HepG2 (cell line): Measurements from ENCODE around the gene DOCK4. TPM values are rescaled to one million over a fixed set of nuclear protein-coding genes. Genes with fewer than 3 reads are reported as not detected.

Experiments used
- ATAC-seq: fragments of 200-7000 bp; cut with Tn5 transposase; 3 replicates; pipeline ENCODE4 v1.9.1; 2020; ENCODE audit warnings: mild to moderate bottlenecking, moderate library complexity
- BruUV-seq: library from RNA; stranded (reverse); fragments of 400-500 nt; replicated peaks from 2 replicates; lab custom pipeline; 2021; lab: Mats Ljungman, UMichigan
- CTCF ChIA-PET: fragments of 300-600 bp; formaldehyde crosslinking; extraction: SDS; loops from one replicate; lab custom pipeline; 2021; ENCODE audit warnings: low total read pairs, inconsistent platforms, low intra/inter-chr PET ratio; lab: Yijun Ruan, JAX
- POLR2A ChIA-PET: fragments of 350-600 bp; sonication (Branson Sonifier 250); formaldehyde crosslinking; loops from one replicate; lab custom pipeline; 2020; ENCODE audit warnings: antibody characterized with exemption, inconsistent platforms; lab: Yijun Ruan, JAX
- DNase-seq: peaks from one replicate; pipeline ENCODE4 v3.0.0-alpha.2; 2015; ENCODE audit warnings: low spot score
- FAIRE-seq: peaks from 3 replicates; lab custom pipeline; 2011; peaks lifted over from hg19 to GRCh38; lab: Jason Lieb, UNC
- H2AFZ ChIP-seq: one replicate; pipeline ENCODE4 v1.6.1; 2011; ENCODE audit warnings: low read length, inconsistent platforms
- H3K27ac ChIP-seq: fragments of 300-600 bp; 3 replicates; pipeline ENCODE4 v1.8.0; 2011; ENCODE audit warnings: mixed run types, mild to moderate bottlenecking, mixed read lengths, low read length, inconsistent platforms; ENCODE audit not compliant: insufficient read depth; ENCODE audit errors: extremely low read length
- H3K27me3 ChIP-seq, 2 experiments: fragments of 200-600 bp in 1 of 2; 2 replicates in 1 of 2; 3 replicates in 1 of 2; pipeline versions ENCODE4 v1.6.0 to v1.8.0; 2011; ENCODE audit warnings: low read length in 2 of 2, mild to moderate bottlenecking in 2 of 2, moderate library complexity in 2 of 2, inconsistent platforms in 1 of 2; ENCODE audit not compliant: insufficient read depth in 2 of 2, control insufficient read depth in 1 of 2
- H3K36me3 ChIP-seq, 2 experiments: fragments of 200-600 bp in 1 of 2; replicated peaks in 1 of 2; 2 replicates in 1 of 2; 3 replicates in 1 of 2; pipeline versions ENCODE4 v1.5.1 to v1.8.0; 2011; ENCODE audit warnings: low read length in 2 of 2, inconsistent platforms in 1 of 2; ENCODE audit not compliant: insufficient read depth in 2 of 2, control insufficient read depth in 1 of 2
- H3K4me1 ChIP-seq: 2 replicates; pipeline ENCODE4 v1.5.1; 2012; ENCODE audit warnings: low read length, inconsistent platforms; ENCODE audit not compliant: insufficient read depth
- H3K4me2 ChIP-seq: 2 replicates; pipeline ENCODE4 v1.6.0; 2011; ENCODE audit warnings: low read depth, low read length, inconsistent platforms
- H3K4me3 ChIP-seq, 3 experiments: fragments of 200-600 bp in 1 of 3; sonication (generic), shearing (Covaris generic) in 1 of 3; replicated peaks in 1 of 3; 2 replicates each; pipeline ENCODE4 v1.5.1; 2011 to 2016; ENCODE audit warnings: low read length in 3 of 3, inconsistent platforms in 2 of 3, low read depth in 2 of 3, mild to moderate bottlenecking in 2 of 3, control low read depth in 1 of 3, mixed read lengths in 1 of 3; ENCODE audit not compliant: insufficient read depth in 1 of 3
- H3K79me2 ChIP-seq: one replicate; pipeline ENCODE4 v1.6.1; 2011; ENCODE audit warnings: low read length, inconsistent platforms; ENCODE audit not compliant: insufficient read depth
- H3K9ac ChIP-seq: 2 replicates; pipeline ENCODE4 v1.6.0; 2011; ENCODE audit warnings: mild to moderate bottlenecking, low read depth, low read length, inconsistent platforms; ENCODE audit not compliant: insufficient read depth
- H3K9me3 ChIP-seq: 2 replicates; pipeline ENCODE4 v1.5.1; 2012; ENCODE audit warnings: mild to moderate bottlenecking, low read length
- H4K20me1 ChIP-seq: 2 replicates; pipeline ENCODE4 v1.6.0; 2011; ENCODE audit warnings: inconsistent platforms, mild to moderate bottlenecking, low read length, moderate library complexity; ENCODE audit not compliant: insufficient read depth
- EEA1 ChIP-seq: sonication (generic); formaldehyde crosslinking; IDR thresholded peaks from 2 replicates; pipeline ENCODE4 v1.5.1; 2020; ENCODE audit warnings: mild to moderate bottlenecking, missing genetic modification reagents, borderline replicate concordance
- FUBP1 ChIP-seq: sonication (generic); formaldehyde crosslinking; IDR thresholded peaks from 2 replicates; pipeline ENCODE4 v1.5.1; 2020; ENCODE audit warnings: missing genetic modification reagents, mild to moderate bottlenecking, borderline replicate concordance
- NRL ChIP-seq: sonication (generic); formaldehyde crosslinking; IDR thresholded peaks from 2 replicates; pipeline ENCODE4 v1.5.0; 2020; ENCODE audit warnings: missing genetic modification reagents, mild to moderate bottlenecking, moderate library complexity, borderline replicate concordance
- PAWR ChIP-seq: sonication (generic); formaldehyde crosslinking; IDR thresholded peaks from 2 replicates; pipeline ENCODE4 v1.4.0; 2020; ENCODE audit warnings: missing genetic modification reagents, mild to moderate bottlenecking, borderline replicate concordance
- PHF20 ChIP-seq: sonication (generic); formaldehyde crosslinking; IDR thresholded peaks from 2 replicates; pipeline ENCODE4 v1.5.0; 2020; ENCODE audit warnings: mild to moderate bottlenecking, missing genetic modification reagents
- PPARG ChIP-seq: conservative IDR thresholded peaks from 2 replicates; pipeline ENCODE4 v1.6.1; 2016; ENCODE audit warnings: missing biosample characterization, missing genetic modification reagents
- SOX5 ChIP-seq: IDR thresholded peaks from 2 replicates; pipeline ENCODE4 v1.6.1; 2016; ENCODE audit warnings: borderline replicate concordance
- SPEN ChIP-seq: sonication (generic); formaldehyde crosslinking; IDR thresholded peaks from 2 replicates; pipeline ENCODE4 v1.5.1; 2020; ENCODE audit warnings: low read depth, mild to moderate bottlenecking, missing genetic modification reagents
- TAF1 ChIP-seq: sonication (generic); formaldehyde crosslinking; IDR thresholded peaks from 2 replicates; pipeline ENCODE4 v1.4.0; 2020; ENCODE audit warnings: missing genetic modification reagents
- TRIM24 ChIP-seq: sonication (generic); formaldehyde crosslinking; IDR thresholded peaks from 2 replicates; pipeline ENCODE4 v1.8.0; 2022; ENCODE audit warnings: mild to moderate bottlenecking, missing genetic modification reagents
- ZFAT ChIP-seq: sonication (generic); formaldehyde crosslinking; conservative IDR thresholded peaks from 2 replicates; pipeline ENCODE4 v1.8.1; 2023; ENCODE audit warnings: missing genetic modification reagents, inconsistent platforms
- ZNF292 ChIP-seq: sonication (generic); formaldehyde crosslinking; IDR thresholded peaks from 2 replicates; pipeline ENCODE4 v1.8.1; 2022; ENCODE audit warnings: mild to moderate bottlenecking, low read depth, missing genetic modification reagents, borderline replicate concordance
- ZNF703 ChIP-seq: sonication (generic); formaldehyde crosslinking; IDR thresholded peaks from 2 replicates; pipeline ENCODE4 v1.5.1; 2020; ENCODE audit warnings: missing genetic modification reagents, mild to moderate bottlenecking, moderate library complexity, borderline replicate concordance
- ZNF724P ChIP-seq: sonication (generic); formaldehyde crosslinking; IDR thresholded peaks from 2 replicates; pipeline ENCODE4 v1.8.0; 2022; ENCODE audit warnings: missing genetic modification reagents, borderline replicate concordance
- ZNF841 ChIP-seq: sonication (generic); formaldehyde crosslinking; IDR thresholded peaks from 2 replicates; pipeline ENCODE4 v1.8.1; 2023; ENCODE audit warnings: missing genetic modification reagents, borderline replicate concordance
- ZSCAN30 ChIP-seq: sonication (generic); formaldehyde crosslinking; IDR thresholded peaks from 2 replicates; pipeline ENCODE4 v1.5.0; 2020; ENCODE audit warnings: mild to moderate bottlenecking, missing genetic modification reagents
- ZSCAN9 ChIP-seq: IDR thresholded peaks from 2 replicates; pipeline ENCODE4 v1.6.1; 2016; ENCODE audit warnings: borderline replicate concordance
- WGBS: methylation state at CpG from one replicate; pipeline ENCODE4 v1.1.6; 2017; ENCODE audit warnings: low lambda C conversion rate; 5-methylcytosine and 5-hydroxymethylcytosine counted together
- in situ Hi-C: cut with HindIII; loops from 2 replicates; pipeline ENCODE4 v1.10.0; 2017; ENCODE audit warnings: low pct_unique_long_range_greater_than_20kb; ENCODE audit not compliant: extremely low pct_ligation_motif_present
- intact Hi-C: fragments of 100-400 bp; cut with micrococcal nuclease; formaldehyde crosslinking; loops from one replicate; pipeline ENCODE4 v1.10.0; 2022; ENCODE audit not compliant: unreplicated experiment
- polyA plus RNA-seq, 8 experiments: library from polyadenylated mRNA; depleted of rRNA in 3 of 8; stranded (reverse) in 7 of 8; unstranded in 1 of 8; fragments of >200 nt; fragmentation: Illumina TruSeq in 4 of 8; extraction: Trizol in 4 of 8; gene quantifications; 2 replicates each; pipeline versions ENCODE4 v1.2.1 to v1.2.3, GENCODE V29; 2011 to 2016; ENCODE audit warnings: low read depth in 4 of 8, missing spikeins in 1 of 8, mixed read lengths in 1 of 8; ENCODE audit not compliant: insufficient read depth in 1 of 8
- total RNA-seq, 5 experiments: library from RNA; depleted of rRNA; stranded (reverse); fragments of >200 nt; fragmentation: Illumina TruSeq; extraction: Trizol; gene quantifications; 2 replicates each; pipeline ENCODE4 v1.2.3, GENCODE V29; 2016; ENCODE audit warnings: low read depth in 1 of 5
- TF ChIP-seq, protein P1 (sequence below): sonication (generic); formaldehyde crosslinking; IDR thresholded peaks from 2 replicates; pipeline ENCODE4 v1.5.0; 2020; ENCODE audit warnings: mild to moderate bottlenecking, missing genetic modification reagents
- TF ChIP-seq, protein P2 (sequence below): sonication (generic); formaldehyde crosslinking; IDR thresholded peaks from 2 replicates; pipeline ENCODE4 v1.5.0; 2020; ENCODE audit warnings: missing genetic modification reagents, mild to moderate bottlenecking, borderline replicate concordance
- TF ChIP-seq, protein P3 (sequence below): sonication (generic); formaldehyde crosslinking; IDR thresholded peaks from 2 replicates; pipeline ENCODE4 v1.5.0; 2020; ENCODE audit warnings: mild to moderate bottlenecking, missing genetic modification reagents, moderate library complexity

The DOCK4 gene
- total and polyA plus RNA-seq, 2 of the 13 experiments (the other 11 are each of a cell fraction or from before 2014, with no cell fraction given) = 13.5 to 17.4 TPM

DNA sequence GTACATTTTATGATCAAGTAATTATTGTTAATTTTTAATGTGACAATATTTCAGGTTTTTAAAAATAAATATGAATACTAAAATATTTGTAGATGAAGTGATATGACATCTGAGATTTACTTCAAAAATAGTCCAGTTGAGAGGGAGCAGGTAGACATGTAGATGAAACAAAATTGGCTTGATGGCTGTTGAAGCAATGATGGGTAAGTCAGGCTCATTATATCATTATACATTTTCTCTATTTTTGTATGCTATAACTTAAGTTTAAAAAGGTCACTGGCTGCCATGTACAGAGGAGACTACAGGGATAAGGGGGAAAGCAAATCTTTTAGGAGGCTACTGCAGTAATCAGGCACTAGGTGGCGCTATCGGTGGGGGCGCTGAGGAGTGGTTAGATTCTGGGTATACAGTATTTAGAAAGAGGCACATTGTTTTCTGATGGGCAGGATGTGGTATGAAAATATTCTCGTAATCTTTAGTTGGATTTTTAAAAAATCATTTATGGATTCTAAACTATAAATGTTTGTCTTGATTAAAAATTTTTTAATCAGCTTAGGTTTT, 454.1 kb downstream of the DOCK4 start:
- 15% methylated on average over 4 of the region's 4 CpGs for WGBS
- H3K9me3 ChIP-seq = no peaks in the 10 kb centered on the region
- FAIRE-seq (peak; percentile 40), ATAC-seq (peak; percentile 96), DNase-seq (peak; percentile 54)
- no peaks in the 10 kb centered on the region for H3K27me3 ChIP-seq
- no peak overlapping the region for H3K9ac ChIP-seq
- H3K36me3 ChIP-seq = peaks cover 0 to 3% of the 10 kb centered on the region in 2 experiments; a peak in 2 of 5 replicates
- intact Hi-C loops (no loop called here), in situ Hi-C loops (loop anchor here (5.0 kb wide), 1 partner anchor 660 kb away; no protein-coding TSS in a partner anchor)
- peaks cover 28% of the 10 kb centered on the region for H3K4me1 ChIP-seq
- no peak overlapping the region for H3K4me3 ChIP-seq
- ChIA-PET POLR2A (no interaction called here), CTCF (interaction anchor here (0.9 kb wide), 1 partner anchor 104 kb away, joined by 3 read pairs; no protein-coding TSS in a partner anchor)
- no peak overlapping the region for H2AFZ ChIP-seq
- no TSS peak for BruUV-seq
- H3K27ac ChIP-seq = no peak overlapping the region
- no peaks in the 10 kb centered on the region for H3K79me2 ChIP-seq
- H4K20me1 ChIP-seq = no peaks in the 10 kb centered on the region
- no peak overlapping the region for H3K4me2 ChIP-seq
- TF ChIP-seq SOX5 (CRISPR knock-in tag) (no peak), ZSCAN9 (no peak), TRIM24 (CRISPR knock-in tag) (no peak), PAWR (CRISPR knock-in tag) (no peak), NRL (no peak), PHF20 (CRISPR knock-in tag) (no peak), PPARG (CRISPR knock-in tag) (no peak), EEA1 (CRISPR knock-in tag) (no peak), ZNF703 (CRISPR knock-in tag) (no peak), ZNF724P (CRISPR knock-in tag) (no peak), ZFAT (no peak), ZNF841 (CRISPR knock-in tag) (no peak), ZNF292 (no peak), ZSCAN30 (CRISPR knock-in tag) (no peak), TAF1 (CRISPR knock-in tag) (no peak), SPEN (no peak), FUBP1 (CRISPR knock-in tag) (no peak)
- TF ChIP-seq, protein P1, sequence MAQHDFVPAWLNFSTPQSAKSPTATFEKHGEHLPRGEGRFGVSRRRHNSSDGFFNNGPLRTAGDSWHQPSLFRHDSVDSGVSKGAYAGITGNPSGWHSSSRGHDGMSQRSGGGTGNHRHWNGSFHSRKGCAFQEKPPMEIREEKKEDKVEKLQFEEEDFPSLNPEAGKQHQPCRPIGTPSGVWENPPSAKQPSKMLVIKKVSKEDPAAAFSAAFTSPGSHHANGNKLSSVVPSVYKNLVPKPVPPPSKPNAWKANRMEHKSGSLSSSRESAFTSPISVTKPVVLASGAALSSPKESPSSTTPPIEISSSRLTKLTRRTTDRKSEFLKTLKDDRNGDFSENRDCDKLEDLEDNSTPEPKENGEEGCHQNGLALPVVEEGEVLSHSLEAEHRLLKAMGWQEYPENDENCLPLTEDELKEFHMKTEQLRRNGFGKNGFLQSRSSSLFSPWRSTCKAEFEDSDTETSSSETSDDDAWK (CRISPR knock-in tag) = no peak
- TF ChIP-seq, protein P2, sequence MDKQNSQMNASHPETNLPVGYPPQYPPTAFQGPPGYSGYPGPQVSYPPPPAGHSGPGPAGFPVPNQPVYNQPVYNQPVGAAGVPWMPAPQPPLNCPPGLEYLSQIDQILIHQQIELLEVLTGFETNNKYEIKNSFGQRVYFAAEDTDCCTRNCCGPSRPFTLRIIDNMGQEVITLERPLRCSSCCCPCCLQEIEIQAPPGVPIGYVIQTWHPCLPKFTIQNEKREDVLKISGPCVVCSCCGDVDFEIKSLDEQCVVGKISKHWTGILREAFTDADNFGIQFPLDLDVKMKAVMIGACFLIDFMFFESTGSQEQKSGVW (CRISPR knock-in tag) = no peak
- TF ChIP-seq, protein P3, sequence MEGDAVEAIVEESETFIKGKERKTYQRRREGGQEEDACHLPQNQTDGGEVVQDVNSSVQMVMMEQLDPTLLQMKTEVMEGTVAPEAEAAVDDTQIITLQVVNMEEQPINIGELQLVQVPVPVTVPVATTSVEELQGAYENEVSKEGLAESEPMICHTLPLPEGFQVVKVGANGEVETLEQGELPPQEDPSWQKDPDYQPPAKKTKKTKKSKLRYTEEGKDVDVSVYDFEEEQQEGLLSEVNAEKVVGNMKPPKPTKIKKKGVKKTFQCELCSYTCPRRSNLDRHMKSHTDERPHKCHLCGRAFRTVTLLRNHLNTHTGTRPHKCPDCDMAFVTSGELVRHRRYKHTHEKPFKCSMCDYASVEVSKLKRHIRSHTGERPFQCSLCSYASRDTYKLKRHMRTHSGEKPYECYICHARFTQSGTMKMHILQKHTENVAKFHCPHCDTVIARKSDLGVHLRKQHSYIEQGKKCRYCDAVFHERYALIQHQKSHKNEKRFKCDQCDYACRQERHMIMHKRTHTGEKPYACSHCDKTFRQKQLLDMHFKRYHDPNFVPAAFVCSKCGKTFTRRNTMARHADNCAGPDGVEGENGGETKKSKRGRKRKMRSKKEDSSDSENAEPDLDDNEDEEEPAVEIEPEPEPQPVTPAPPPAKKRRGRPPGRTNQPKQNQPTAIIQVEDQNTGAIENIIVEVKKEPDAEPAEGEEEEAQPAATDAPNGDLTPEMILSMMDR (CRISPR knock-in tag) = peak; percentile 79
